ENCODE measurements around the gene PPTC7. TPM values are rescaled to one million over a fixed set of nuclear protein-coding genes. Genes with fewer than 3 reads are reported as not detected.

Gene PPTC7
- total and polyA plus RNA-seq, 2 of the 4 experiments (the other 2 are of a cell fraction): 4.1 to 6.8 TPM

- Histone ChIP-seq H3K4me2 (ENCODE audit: low read depth, low read length) (no peak overlapping the region), H2BK120ac (ENCODE audit: low read depth, low read length) (no peak overlapping the region), H3K23ac (ENCODE audit: low read depth, low read length) (no peak overlapping the region), H3K27ac (ENCODE audit: insufficient read depth, low read length) (no peak overlapping the region), H4K91ac (ENCODE audit: insufficient read depth, low read depth, low read length) (no peak overlapping the region), H3K4ac (ENCODE audit: low read depth, low read length) (no peak overlapping the region), H3K36me3 (ENCODE audit: control insufficient read depth, insufficient read depth, low read length) (peaks cover 2% of the 10 kb centered on the region; the same call in 1 of the 2 replicates), H3K18ac (ENCODE audit: low read depth, low read length) (no peak overlapping the region), H2AK5ac (ENCODE audit: low read depth, low read length) (no peak overlapping the region), H3K56ac (ENCODE audit: extremely low read depth, insufficient read depth, low read length) (no peak overlapping the region), H3K14ac (replicated peaks; ENCODE audit: low read depth, low read length) (no peak overlapping the region), H2AK9ac (replicated peaks; ENCODE audit: low read depth, low read length, poor library complexity) (no peak overlapping the region), H3K79me1 (ENCODE audit: low read depth in 1 of 2, low read length in 2 of 2) (peaks cover 17 to 19% of the 10 kb centered on the region in 2 experiments), H3K9me3 (ENCODE audit: control insufficient read depth, insufficient read depth, low read length) (no peaks in the 10 kb centered on the region), H3K4me3 (ENCODE audit: insufficient read depth, low read depth, low read length) (no peak overlapping the region), H4K20me1 (ENCODE audit: insufficient read depth, low read length) (peaks cover 8% of the 10 kb centered on the region; the same call in 1 of the 2 replicates), H2BK5ac (ENCODE audit: low read depth, low read length, poor library complexity, severe bottlenecking) (no peak overlapping the region), H3K27me3 (ENCODE audit: control insufficient read depth, insufficient read depth, low read length) (no peaks in the 10 kb centered on the region), H3K9ac (ENCODE audit: low read depth, low read length) (no peak overlapping the region), H2BK15ac (ENCODE audit: low read depth, low read length) (no peak overlapping the region), H3K9me1 (ENCODE audit: insufficient read depth, low read length) (peaks cover 6% of the 10 kb centered on the region), H2AFZ (replicated peaks; ENCODE audit: low read length, poor library complexity) (no peak overlapping the region), H4K8ac (ENCODE audit: low read depth in 2 of 2, low read length in 2 of 2) (no peak overlapping the region), H4K5ac (ENCODE audit: low read depth, low read length) (no peak overlapping the region), H2BK20ac (ENCODE audit: low read depth, low read length) (no peak overlapping the region), H3K4me1 (ENCODE audit: control insufficient read depth, insufficient read depth, low read length) (peaks cover 8% of the 10 kb centered on the region)
- no CpG with 5 or more reads among the region's 2 CpGs for WGBS, 2 experiments (ENCODE audit: extremely low coverage in 2 of 2, insufficient read length in 1 of 2)
- POLR2A ChIA-PET (ENCODE audit: unreplicated experiment): no interaction called here
- ATAC-seq (ENCODE audit: low read depth): no peak
- no peak for DNase-seq
- intact Hi-C loops (cut with micrococcal nuclease): no loop called here
- in situ Hi-C loops (cut with MboI; ENCODE audit: low sequenced_read_pairs): no loop called here
- TF ChIP-seq NFE2L2 (IDR thresholded peaks at IDR 0.05; ENCODE audit: low read depth, low read length) (no peak), MXI1 (IDR thresholded peaks at IDR 0.05; ENCODE audit: borderline replicate concordance, low read depth, low read length) (no peak), POLR2A (IDR thresholded peaks at IDR 0.05; ENCODE audit: low read depth, low read length) (no peak), USF2 (IDR thresholded peaks at IDR 0.05; ENCODE audit: low read depth, low read length) (no peak), BHLHE40 (IDR thresholded peaks at IDR 0.05; ENCODE audit: low read depth, low read length) (no peak), CEBPB (IDR thresholded peaks at IDR 0.05; ENCODE audit: low read depth, low read length) (no peak), ELK1 (IDR thresholded peaks at IDR 0.05; ENCODE audit: borderline replicate concordance, low read depth, low read length) (no peak), MAZ (IDR thresholded peaks at IDR 0.05; ENCODE audit: borderline replicate concordance, low read depth, low read length) (no peak), CTCF (conservative IDR thresholded peaks at IDR 0.05; ENCODE audit: low read depth, low read length) (no peak), RCOR1 (IDR thresholded peaks at IDR 0.05; ENCODE audit: insufficient replicate concordance, low read length) (no peak), CHD1 (IDR thresholded peaks at IDR 0.05; ENCODE audit: low read depth, low read length) (no peak), RAD21 (IDR thresholded peaks at IDR 0.05; ENCODE audit: low read length) (no peak), FOS (IDR thresholded peaks at IDR 0.05; ENCODE audit: low read depth, low read length) (no peak), SMC3 (IDR thresholded peaks at IDR 0.05; ENCODE audit: low read depth, low read length) (no peak), RFX5 (IDR thresholded peaks at IDR 0.05; ENCODE audit: low read depth, low read length) (no peak), MAFK (IDR thresholded peaks at IDR 0.05; ENCODE audit: low read depth, low read length) (no peak)
- CTCF ChIA-PET: no interaction called here
- no TSS peak for BruUV-seq (replicated peaks)
- dilution Hi-C loops (cut with HindIII; ENCODE audit: low sequenced_read_pairs, unreplicated experiment): no loop called here
Measured at GRCh38 chr12:110530511-110530910, 52.6 kb downstream of the PPTC7 start.
